H1 (cell line): ENCODE results near the gene FLT3. TPM values are rescaled to one million over a fixed set of nuclear protein-coding genes. Genes with fewer than 3 reads are reported as not detected.

Source experiments
- CTCF ChIA-PET: fragments of 300-600 bp; sonication (Branson Sonifier 250); formaldehyde crosslinking; loops from one replicate; lab custom pipeline; 2021; ENCODE audit not compliant: partially characterized antibody; lab: Charles Lee
- POLR2A ChIA-PET: fragments of 300-600 bp; sonication (Branson Sonifier 250); formaldehyde crosslinking; loops from one replicate; lab custom pipeline; 2021; ENCODE audit warnings: inconsistent platforms; ENCODE audit not compliant: partially characterized antibody; lab: Charles Lee
- DNase-seq, 2 experiments: peaks; one replicate each; pipeline versions ENCODE4 v3.0.0 to v3.0.0-alpha.2; 2010 to 2022; ENCODE audit warnings: low spot score in 2 of 2, low read depth in 1 of 2, mixed read lengths in 1 of 2
- FAIRE-seq: peaks from 2 replicates; lab custom pipeline; 2011; peaks lifted over from hg19 to GRCh38; lab: Jason Lieb, UNC
- H2AFZ ChIP-seq: 2 replicates; pipeline ENCODE4 v1.8.1; 2012; ENCODE audit warnings: low read length, inconsistent platforms
- H2AK5ac ChIP-seq: 2 replicates; pipeline ENCODE4 v1.6.1; 2013; ENCODE audit warnings: low read depth, low read length
- H2BK120ac ChIP-seq: replicated peaks from 2 replicates; pipeline ENCODE3; 2013; ENCODE audit warnings: low read depth, low read length, inconsistent platforms
- H2BK12ac ChIP-seq: 2 replicates; pipeline ENCODE4 v1.6.1; 2013; ENCODE audit warnings: low read depth, low read length
- H2BK15ac ChIP-seq: 2 replicates; pipeline ENCODE4 v1.6.1; 2013; ENCODE audit warnings: low read length
- H2BK20ac ChIP-seq: 2 replicates; pipeline ENCODE4 v1.6.1; 2013; ENCODE audit warnings: low read length
- H2BK5ac ChIP-seq: 2 replicates; pipeline ENCODE4 v1.6.1; 2013; ENCODE audit warnings: low read depth, low read length
- H3K14ac ChIP-seq: 2 replicates; pipeline ENCODE4 v1.6.1; 2013; ENCODE audit warnings: inconsistent platforms; ENCODE audit not compliant: insufficient read length
- H3K18ac ChIP-seq: 2 replicates; pipeline ENCODE4 v1.6.1; 2013; ENCODE audit warnings: low read length; ENCODE audit errors: extremely low read depth
- H3K23ac ChIP-seq: 2 replicates; pipeline ENCODE4 v1.6.1; 2013; ENCODE audit warnings: inconsistent platforms; ENCODE audit not compliant: insufficient read length
- H3K23me2 ChIP-seq: 2 replicates; pipeline ENCODE4 v1.6.1; 2013; ENCODE audit warnings: low read depth, low read length
- H3K27ac ChIP-seq: 2 replicates; pipeline ENCODE4 v1.6.1; 2011; ENCODE audit warnings: low read depth, low read length, inconsistent platforms
- H3K27me3 ChIP-seq, 4 experiments: replicated peaks in 1 of 4; 1 replicate in 1 of 4; 2 replicates in 3 of 4; pipeline versions ENCODE4 v1.6.1 to v1.8.1; 2011 to 2013; ENCODE audit warnings: low read length in 3 of 4, mild to moderate bottlenecking in 3 of 4, inconsistent platforms in 2 of 4, mixed read lengths in 2 of 4, moderate library complexity in 1 of 4; ENCODE audit not compliant: control insufficient read depth in 3 of 4, insufficient read depth in 3 of 4; ENCODE audit errors: extremely low read depth in 1 of 4
- H3K36me3 ChIP-seq, 4 experiments: 2 replicates each; pipeline versions ENCODE4 v1.6.1 to v1.8.1; 2011 to 2013; ENCODE audit warnings: mild to moderate bottlenecking in 4 of 4, low read length in 3 of 4, moderate library complexity in 2 of 4, control low read depth in 1 of 4, inconsistent platforms in 1 of 4; ENCODE audit not compliant: insufficient read depth in 4 of 4, control insufficient read depth in 2 of 4
- H3K4ac ChIP-seq: replicated peaks from 2 replicates; pipeline ENCODE3; 2013; ENCODE audit warnings: low read length, low read depth, mixed read lengths, inconsistent platforms; ENCODE audit not compliant: insufficient read length
- H3K4me1 ChIP-seq, 4 experiments: replicated peaks in 1 of 4; 1 replicate in 1 of 4; 2 replicates in 3 of 4; pipeline versions ENCODE4 v1.6.1 to v1.8.1; 2011 to 2013; ENCODE audit warnings: low read length in 3 of 4, inconsistent platforms in 2 of 4, mixed read lengths in 1 of 4; ENCODE audit not compliant: insufficient read depth in 4 of 4, control insufficient read depth in 3 of 4
- H3K4me2 ChIP-seq, 2 experiments: 2 replicates each; pipeline versions ENCODE4 v1.6.1 to v1.8.1; 2011 to 2013; ENCODE audit warnings: low read depth in 2 of 2, low read length in 2 of 2, control low read depth in 1 of 2, inconsistent platforms in 1 of 2, mild to moderate bottlenecking in 1 of 2; ENCODE audit not compliant: insufficient read depth in 1 of 2
- H3K4me3 ChIP-seq, 4 experiments: fragments of 200-600, 300-600 bp in 1 of 4; sonication (generic), shearing (Covaris generic), sonication (Bioruptor Twin) in 1 of 4; 2 replicates each; pipeline versions ENCODE4 v1.5.1 to v1.8.1; 2011 to 2016; ENCODE audit warnings: low read length in 4 of 4, low read depth in 3 of 4, control low read depth in 2 of 4, inconsistent platforms in 2 of 4, mild to moderate bottlenecking in 2 of 4, mixed read lengths in 1 of 4, moderate library complexity in 1 of 4; ENCODE audit not compliant: insufficient read depth in 2 of 4; ENCODE audit errors: extremely low read depth in 1 of 4
- H3K56ac ChIP-seq: replicated peaks from 2 replicates; pipeline ENCODE3; 2013; ENCODE audit warnings: low read depth, mild to moderate bottlenecking, mixed read lengths, low read length, inconsistent platforms; ENCODE audit not compliant: insufficient read length
- H3K79me1 ChIP-seq: 2 replicates; pipeline ENCODE4 v1.6.1; 2013; ENCODE audit warnings: low read depth, low read length, control low read depth
- H3K79me2 ChIP-seq, 2 experiments: 2 replicates each; pipeline versions ENCODE4 v1.6.1 to v1.8.1; 2012 to 2013; ENCODE audit warnings: low read length in 2 of 2, mild to moderate bottlenecking in 2 of 2, inconsistent platforms in 1 of 2; ENCODE audit not compliant: insufficient read depth in 2 of 2, control insufficient read depth in 1 of 2
- H3K9ac ChIP-seq, 4 experiments: replicated peaks in 1 of 4; 1 replicate in 1 of 4; 2 replicates in 3 of 4; pipeline versions ENCODE4 v1.6.1 to v1.8.1; 2011 to 2013; ENCODE audit warnings: low read depth in 3 of 4, low read length in 3 of 4, control low read depth in 2 of 4, mild to moderate bottlenecking in 2 of 4, moderate library complexity in 2 of 4, inconsistent platforms in 1 of 4; ENCODE audit errors: extremely low read depth in 1 of 4
- H3K9me3 ChIP-seq, 2 experiments: 2 replicates each; pipeline versions ENCODE4 v1.6.1 to v1.8.1; 2012 to 2013; ENCODE audit warnings: mild to moderate bottlenecking in 2 of 2, moderate library complexity in 2 of 2, control low read depth in 1 of 2, inconsistent platforms in 1 of 2, low read depth in 1 of 2, low read length in 1 of 2, mixed read lengths in 1 of 2; ENCODE audit not compliant: insufficient read depth in 2 of 2
- H4K20me1 ChIP-seq, 2 experiments: replicated peaks in 1 of 2; 2 replicates each; pipeline versions ENCODE3 to v1.8.1; 2011 to 2013; ENCODE audit warnings: inconsistent platforms in 2 of 2, low read length in 2 of 2, mild to moderate bottlenecking in 1 of 2; ENCODE audit not compliant: insufficient read depth in 2 of 2, control insufficient read depth in 1 of 2
- H4K5ac ChIP-seq: 2 replicates; pipeline ENCODE4 v1.6.1; 2013; ENCODE audit warnings: low read length, low read depth, mixed read lengths, inconsistent platforms; ENCODE audit not compliant: insufficient read length
- H4K8ac ChIP-seq: 2 replicates; pipeline ENCODE4 v1.8.0; 2013; ENCODE audit warnings: mild to moderate bottlenecking, moderate library complexity, low read length, inconsistent platforms; ENCODE audit not compliant: insufficient read depth; ENCODE audit errors: extremely low read depth
- H4K91ac ChIP-seq: replicated peaks from 2 replicates; pipeline ENCODE3; 2013; ENCODE audit warnings: low read length, mixed read lengths, inconsistent platforms; ENCODE audit not compliant: insufficient read length
- CEBPB ChIP-seq: IDR thresholded peaks from 2 replicates; pipeline ENCODE4 v1.6.1; 2012; ENCODE audit warnings: low read depth, low read length
- SP1 ChIP-seq: IDR thresholded peaks from 2 replicates; pipeline ENCODE4 v1.6.1; 2011; ENCODE audit warnings: low read depth, low read length
- WGBS, 2 experiments: shearing (Covaris generic) in 1 of 2; methylation state at CpG; one replicate each; pipeline versions ENCODE4 v1.1.6 to v1.1.7; 2013 to 2015; ENCODE audit warnings: low lambda C conversion rate in 2 of 2, mixed read lengths in 2 of 2, inconsistent platforms in 1 of 2, low coverage in 1 of 2, missing lambda C conversion rate in 1 of 2; ENCODE audit not compliant: insufficient replicate concordance in 2 of 2, insufficient coverage in 1 of 2, insufficient read length in 1 of 2; ENCODE audit errors: extremely low coverage in 1 of 2, missing lambda C conversion rate in 1 of 2; 5-methylcytosine and 5-hydroxymethylcytosine counted together
- polyA plus RNA-seq, 7 experiments: library from polyadenylated mRNA; depleted of rRNA in 3 of 7; stranded (reverse) in 5 of 7; unstranded in 2 of 7; fragments of >200 nt in 5 of 7; fragments of 200-250 nt in 2 of 7; gene quantifications; 1 replicate in 5 of 7; 2 replicates in 1 of 7; 4 replicates in 1 of 7; pipeline versions ENCODE4 v1.2.1 to v1.2.3, GENCODE V29; 2011 to 2013; ENCODE audit warnings: missing spikeins in 2 of 7, mixed read lengths in 2 of 7
- total RNA-seq: library from RNA; stranded (reverse); fragmentation: NEBNext Ultra II Directional; extraction: Animal tissue kit (Norgen Biotek cat#: 25700); gene quantifications from 2 replicates; pipeline ENCODE4 v1.2.1, GENCODE V29; 2021

Gene FLT3
- total and polyA plus RNA-seq, 2 of the 8 experiments (the other 6 are each of a cell fraction or from before 2014, with no cell fraction given): 0.44 to 0.71 TPM

GRCh38 chr13:28001049-28001448 lies 99.3 kb downstream of the FLT3 start:
- no peaks in the 10 kb centered on the region for H3K23me2 ChIP-seq
- no peak for FAIRE-seq
- CTCF ChIA-PET: interaction anchor here (0.6 to 2.1 kb wide), 8 partner anchors 11 to 235 kb away, joined by 3 to 8 read pairs (median 3); no protein-coding TSS in a partner anchor
- H2BK20ac ChIP-seq: no peak overlapping the region
- H3K4me2 ChIP-seq: no peak overlapping the region
- H3K56ac ChIP-seq: no peak overlapping the region
- peaks cover 0 to 8% (median 5%) of the 10 kb centered on the region in 4 experiments; a peak in 4 of 7 replicates for H3K4me1 ChIP-seq
- H3K9ac ChIP-seq: no peak overlapping the region
- H2BK5ac ChIP-seq: no peak overlapping the region
- H2AFZ ChIP-seq: no peak overlapping the region
- POLR2A ChIA-PET: interaction anchor here (0.8 kb wide), 1 partner anchor 11 kb away, joined by 3 read pairs; no protein-coding TSS in a partner anchor
- H3K79me1 ChIP-seq: no peaks in the 10 kb centered on the region
- no peak for TF ChIP-seq SP1
- no peak for TF ChIP-seq CEBPB
- 91% methylated on average over 10 of the region's 11 CpGs; no CpG with 5 or more reads in 1 of the 2 experiments for WGBS, 2 experiments
- H4K91ac ChIP-seq: no peak overlapping the region
- H2BK15ac ChIP-seq: no peak overlapping the region
- H2AK5ac ChIP-seq: no peak overlapping the region
- H3K79me2 ChIP-seq: no peaks in the 10 kb centered on the region
- no peak overlapping the region for H3K14ac ChIP-seq
- H3K27me3 ChIP-seq: no peaks in the 10 kb centered on the region
- no peaks in the 10 kb centered on the region for H4K20me1 ChIP-seq
- H3K4me3 ChIP-seq: no peak overlapping the region
- 0 out of 2 replicates have a peak overlapping the region, but pooled peaks have one; percentile 20 for H4K8ac ChIP-seq
- H3K9me3 ChIP-seq: no peaks in the 10 kb centered on the region
- H3K18ac ChIP-seq: no peak overlapping the region
- H2BK120ac ChIP-seq: no peak overlapping the region
- H3K4ac ChIP-seq: no peak overlapping the region
- no peak overlapping the region for H3K27ac ChIP-seq
- DNase-seq: no peak
- no peak overlapping the region for H4K5ac ChIP-seq
- H3K23ac ChIP-seq: no peak overlapping the region
- H3K36me3 ChIP-seq: no peaks in the 10 kb centered on the region
- H2BK12ac ChIP-seq: no peak overlapping the region
